GM19238 (cell line): ENCODE measurements around the gene GEN1.

Experiments
- DNase-seq: peaks from one replicate; pipeline ENCODE4 v3.0.0; 2011; ENCODE audit warnings: low spot score; ENCODE audit not compliant: insufficient read length

Gene GEN1

GRCh38 chr2:17752892-17753802, 791 bp upstream of the GEN1 start:
- peak; percentile 20 for DNase-seq

GRCh38 chr2:17754773-17755425, 961 bp downstream of the GEN1 start:
- no peak for DNase-seq

GRCh38 chr2:17756668-17757067, 2.7 kb downstream of the GEN1 start:
- DNase-seq: no peak

- no peak for DNase-seq
These were observed 3.4 kb downstream of the GEN1 start for GRCh38 chr2:17757321-17757720.

GRCh38 chr2:17758118-17758517, 4.2 kb downstream of the GEN1 start:
- DNase-seq: no peak

GRCh38 chr2:17759805-17760204, 5.9 kb downstream of the GEN1 start:
- DNase-seq: no peak

GRCh38 chr2:17762451-17762850, 8.5 kb downstream of the GEN1 start:
- DNase-seq: no peak

- no peak for DNase-seq
These were observed 9.8 kb downstream of the GEN1 start for GRCh38 chr2:17763641-17764333.

- no peak for DNase-seq
These were observed 11.5 kb downstream of the GEN1 start for GRCh38 chr2:17765398-17765797.

- no peak for DNase-seq
These were observed 15.0 kb downstream of the GEN1 start for GRCh38 chr2:17768894-17769293.

- DNase-seq: no peak
These were observed 18.0 kb downstream of the GEN1 start for GRCh38 chr2:17771956-17772355.

GRCh38 chr2:17772532-17772931, 18.6 kb downstream of the GEN1 start:
- no peak for DNase-seq

GRCh38 chr2:17780546-17780945, 26.6 kb downstream of the GEN1 start:
- no peak for DNase-seq

GRCh38 chr2:17781482-17781881, 27.5 kb downstream of the GEN1 start:
- DNase-seq: no peak

GRCh38 chr2:17786727-17787126, 32.8 kb downstream of the GEN1 start:
- no peak for DNase-seq

- no peak for DNase-seq
These were observed 34.8 kb downstream of the GEN1 start for GRCh38 chr2:17788773-17789172.

- no peak for DNase-seq
These were observed 36.6 kb downstream of the GEN1 start for GRCh38 chr2:17790536-17790935.

- DNase-seq: no peak
These were observed 37.3 kb downstream of the GEN1 start for GRCh38 chr2:17791121-17791816.

GRCh38 chr2:17791817-17792130, 37.8 kb downstream of the GEN1 start:
- no peak for DNase-seq

GRCh38 chr2:17792515-17792914, 38.6 kb downstream of the GEN1 start:
- DNase-seq: no peak

- no peak for DNase-seq
These were observed 39.4 kb downstream of the GEN1 start for GRCh38 chr2:17793296-17793695.
